HG02852 (cell line): ENCODE data around the gene RINL.
"Not testable (repeated sequence)": the region's sequence is repeated elsewhere in the genome, so short reads cannot be mapped to it uniquely, and the experiment has no call there.

ENCODE experiments used
- ATAC-seq: cut with Tn5 transposase; IDR thresholded peaks from one replicate; pipeline ENCODE4 v1.9.1; 2021; ENCODE audit warnings: mild to moderate bottlenecking, moderate library complexity; ENCODE audit not compliant: unreplicated experiment

The RINL gene

GRCh38 chr19:38878575-38879399 is 712 bp upstream of the RINL start:
- no peak for ATAC-seq

GRCh38 chr19:38875656-38876395 is 2.2 kb downstream of the RINL start:
- no peak for ATAC-seq

GRCh38 chr19:38873400-38873799 is 4.7 kb downstream of the RINL start:
- not testable (repeated sequence) for ATAC-seq

DNA sequence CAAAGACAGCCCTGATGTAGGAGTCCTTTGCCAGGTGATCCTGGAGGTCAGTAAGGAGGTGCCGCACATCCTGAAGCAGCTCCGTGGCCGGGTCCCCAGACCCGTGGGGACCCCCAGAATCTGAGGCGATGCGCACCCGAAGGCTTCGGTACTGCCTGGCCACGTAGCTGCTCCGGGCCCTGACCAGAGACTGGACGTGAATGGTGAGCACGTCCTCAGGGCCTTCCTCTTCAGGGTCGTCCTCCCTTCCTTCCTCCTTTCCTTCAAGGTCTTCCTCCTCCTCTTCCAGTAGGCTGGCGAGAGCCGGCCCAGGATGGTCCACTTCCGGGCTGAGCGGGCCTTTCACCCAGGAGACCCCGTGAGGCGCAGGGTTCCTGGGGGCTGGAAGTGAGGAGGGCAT is 7.5 kb downstream of the RINL start:
- ATAC-seq: no peak

DNA sequence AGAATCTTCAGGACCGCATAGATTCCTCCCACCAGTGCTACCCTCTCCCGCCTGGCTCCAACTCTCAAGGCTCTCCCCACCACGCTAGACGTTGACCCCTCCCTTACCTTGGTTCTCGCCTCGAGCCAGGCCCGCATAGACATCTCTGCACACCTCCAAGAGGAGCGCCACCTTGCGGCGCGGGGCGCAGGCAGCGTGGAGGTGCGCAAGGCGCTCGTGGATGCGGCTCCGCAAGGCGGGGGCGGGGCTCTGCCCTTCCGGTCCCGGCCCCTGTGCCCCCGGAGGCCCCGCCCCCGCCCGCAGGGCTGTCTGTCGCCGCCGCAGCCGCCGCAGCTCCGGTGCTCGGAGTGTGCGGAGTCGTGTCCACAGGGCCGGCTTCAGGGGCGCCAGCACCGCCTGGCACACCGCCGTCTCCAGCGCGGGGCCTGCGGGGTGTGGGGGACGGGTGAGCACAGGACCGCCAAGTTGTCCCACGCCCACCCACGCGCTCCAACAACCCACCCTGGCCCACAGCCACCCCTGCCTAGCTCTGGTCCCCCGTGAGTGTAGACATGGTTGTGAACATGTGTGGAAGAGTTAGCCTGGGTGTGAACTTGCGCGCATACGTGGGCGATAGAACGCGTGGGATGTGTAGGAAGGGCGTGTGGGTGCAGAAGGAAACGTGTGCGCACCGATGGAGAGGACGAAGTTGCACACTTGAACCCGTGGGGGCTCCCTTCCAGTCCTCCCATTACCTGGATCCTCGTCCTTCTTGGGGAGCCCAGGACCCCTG is 8.1 kb downstream of the RINL start:
- ATAC-seq: no peak

DNA sequence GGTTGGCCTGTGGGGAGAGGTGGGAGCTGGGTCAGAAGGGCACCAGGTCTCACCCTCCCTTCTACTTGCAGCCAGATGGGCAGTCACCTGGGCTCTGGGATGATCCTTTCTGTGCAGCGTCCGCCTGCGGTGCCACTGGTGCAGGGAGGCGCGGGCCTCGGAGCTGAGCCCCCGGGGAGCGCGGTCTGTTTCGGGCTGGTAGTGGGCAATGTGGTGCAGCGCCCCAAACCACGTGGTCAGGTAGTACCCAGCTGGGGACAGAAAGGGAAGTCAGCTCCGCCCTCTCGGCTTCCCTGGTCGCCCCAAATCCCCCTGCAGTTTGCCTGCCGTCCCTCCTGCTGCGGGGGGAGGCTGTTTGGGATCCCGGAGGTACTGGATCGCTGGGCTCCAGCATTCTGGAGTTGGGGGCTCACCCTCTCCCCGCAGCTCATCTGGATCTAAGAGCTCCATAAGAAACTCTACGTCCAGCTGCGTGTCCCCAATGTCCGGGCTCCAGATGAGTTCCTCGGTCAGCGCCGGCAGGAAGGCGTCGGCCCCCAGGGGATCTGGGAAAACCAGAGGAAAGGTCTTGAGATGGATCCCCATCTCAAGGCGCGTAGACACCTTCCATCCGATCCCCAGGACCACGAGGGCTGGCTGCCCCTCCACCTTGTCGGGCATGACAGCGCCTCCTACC is 8.8 kb downstream of the RINL start:
- no peak for ATAC-seq

GRCh38 chr19:38868551-38868950 is 9.5 kb downstream of the RINL start:
- ATAC-seq: no peak

DNA sequence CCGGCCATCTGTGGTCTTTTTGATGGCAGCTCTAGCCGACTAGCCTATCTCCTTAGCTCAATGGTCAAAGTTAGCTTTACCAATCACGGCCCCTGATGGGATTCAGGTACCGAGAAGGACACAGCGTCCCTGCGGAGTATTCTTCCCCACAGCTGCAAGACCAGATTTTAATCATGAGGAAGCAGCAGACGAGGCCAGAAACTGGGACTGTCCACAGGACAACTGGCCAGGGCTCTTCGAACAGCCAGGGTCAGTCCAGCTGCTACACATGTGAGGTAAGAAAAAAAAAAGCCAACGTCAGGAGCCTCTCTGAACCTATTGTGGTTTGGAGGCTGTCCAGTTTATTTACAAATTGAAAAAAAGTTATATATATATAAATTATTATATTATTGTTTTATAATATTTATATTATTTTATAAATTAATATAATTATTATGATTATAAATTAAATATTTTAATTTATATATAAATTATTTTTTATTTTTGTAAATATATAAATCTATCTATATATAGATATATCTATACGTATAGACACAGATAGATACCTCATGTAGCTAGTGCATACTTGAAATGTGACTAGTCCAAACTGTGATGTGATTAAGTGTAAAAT is 10.8 kb downstream of the RINL start:
- ATAC-seq: no peak

GRCh38 chr19:38862321-38863059 is 15.6 kb downstream of the RINL start:
- ATAC-seq: no peak

- no peak for ATAC-seq
These were observed 16.7 kb downstream of the RINL start for GRCh38 chr19:38861368-38861767.

DNA sequence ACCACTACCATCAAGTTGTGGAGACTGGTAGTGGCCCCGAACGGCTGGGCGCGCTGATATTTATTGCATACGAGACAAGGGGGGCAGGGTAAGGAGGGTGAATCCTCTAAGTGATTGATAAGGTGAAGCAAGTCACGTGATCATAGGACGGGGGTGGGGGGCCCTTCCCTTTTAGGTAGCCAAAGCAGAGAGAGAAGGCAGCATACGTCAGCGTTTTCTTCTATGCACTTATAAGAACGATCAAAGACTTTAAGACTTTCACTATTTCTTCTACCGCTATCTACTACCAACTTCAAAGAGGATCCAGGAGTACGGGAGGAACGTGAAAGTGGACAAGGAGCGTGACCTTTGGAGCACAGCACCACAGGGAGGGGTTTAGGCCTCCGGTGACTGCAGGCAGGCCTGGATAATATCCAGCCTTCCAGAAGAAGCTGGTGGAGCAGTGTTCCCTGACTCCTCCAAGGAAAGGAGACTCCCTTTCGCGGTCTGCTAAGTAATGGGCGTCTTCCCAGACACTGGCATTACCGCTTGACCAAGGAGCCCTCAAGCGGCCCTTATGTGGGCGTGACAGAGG is 18.4 kb downstream of the RINL start:
- not testable (repeated sequence) for ATAC-seq

GRCh38 chr19:38856813-38857212 is 21.3 kb downstream of the RINL start:
- no peak for ATAC-seq

DNA sequence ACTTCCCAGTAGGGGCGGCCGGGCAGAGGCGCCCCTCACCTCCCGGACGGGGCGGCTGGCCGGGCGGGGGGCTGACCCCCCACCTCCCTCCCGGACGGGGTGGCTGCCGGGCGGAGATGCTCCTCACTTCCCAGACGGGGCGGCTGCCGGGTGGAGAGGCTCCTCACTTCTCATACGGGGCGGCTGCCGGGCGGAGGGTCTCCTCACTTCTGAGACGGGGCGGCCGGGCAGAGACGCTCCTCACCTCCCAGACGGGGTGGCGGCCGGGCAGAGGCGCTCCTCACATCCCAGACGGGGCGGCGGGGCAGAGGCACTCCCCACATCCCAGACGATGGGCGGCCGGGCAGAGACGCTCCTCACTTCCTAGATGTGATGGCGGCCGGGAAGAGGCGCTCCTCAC is 22.3 kb downstream of the RINL start:
- not testable (repeated sequence) for ATAC-seq

- not testable (repeated sequence) for ATAC-seq
These were observed 23.1 kb downstream of the RINL start for GRCh38 chr19:38854961-38855360.

- no peak for ATAC-seq
These were observed 24.9 kb downstream of the RINL start for GRCh38 chr19:38853214-38853613.

GRCh38 chr19:38852231-38853044 is 25.6 kb downstream of the RINL start:
- no peak for ATAC-seq

GRCh38 chr19:38851622-38852230 is 26.3 kb downstream of the RINL start:
- no peak for ATAC-seq

DNA sequence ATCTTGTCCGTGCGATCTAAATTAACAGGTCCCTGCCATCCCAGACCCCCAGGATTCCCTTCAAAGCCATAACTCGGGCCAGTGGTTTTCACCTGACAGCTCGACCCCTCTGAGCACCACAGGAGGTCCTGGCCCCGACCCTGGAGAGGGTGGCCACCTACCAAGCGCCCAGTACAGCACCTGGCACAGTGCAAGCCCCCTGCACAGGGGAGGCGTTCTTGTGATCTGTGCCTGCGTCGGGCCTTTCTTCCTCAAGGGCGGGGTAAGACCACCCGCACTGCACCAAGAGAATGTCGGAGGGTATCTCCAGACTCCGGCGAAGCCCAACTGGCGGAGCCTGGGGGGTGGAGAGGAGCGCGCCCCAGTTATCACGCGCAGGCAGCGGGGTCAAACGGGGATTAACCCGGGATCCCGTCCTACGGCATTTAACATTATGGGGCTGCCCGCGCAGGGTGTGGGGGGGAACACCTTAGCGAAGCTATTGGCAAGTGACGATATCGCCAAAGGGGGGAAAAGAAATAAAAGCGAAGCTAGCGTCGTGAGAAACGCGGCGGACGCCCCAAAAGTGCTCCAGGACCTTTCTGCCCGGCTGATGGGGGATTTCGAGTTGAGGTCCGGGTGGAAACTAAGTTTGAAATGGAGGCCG is 27.0 kb downstream of the RINL start:
- ATAC-seq: no peak
